Tibial artery (tissue), 4 donors: ENCODE results near the gene GLCE.
"Not testable (repeated sequence)": the region's sequence is repeated elsewhere in the genome, so short reads cannot be mapped to it uniquely, and the experiment has no call there.

Experiments used
- DNase-seq, 2 donors: peaks; one replicate each; pipeline ENCODE4 v3.0.0-alpha.2; 2019
- H3K27ac ChIP-seq, 2 donors: fragments of 200-600 bp; sonication (generic) in 1 of 2; 1 replicate in 1 of 2; 2 replicates in 1 of 2; pipeline ENCODE4 v1.5.1; 2018 to 2019; ENCODE audit warnings: mild to moderate bottlenecking in 1 of 2
- H3K27me3 ChIP-seq, 2 donors: fragments of 200-600 bp; sonication (generic) in 1 of 2; one replicate each; pipeline versions ENCODE4 v1.5.1 to v1.6.0; 2016 to 2019
- H3K36me3 ChIP-seq, 3 donors: fragments of 200-600 bp; sonication (generic) in 2 of 3; one replicate each; pipeline ENCODE4 v1.5.1; 2016 to 2019; ENCODE audit warnings: mild to moderate bottlenecking in 2 of 3
- H3K4me1 ChIP-seq, 4 donors: fragments of 200-600 bp; sonication (generic) in 2 of 4; 1 replicate in 3 of 4; 2 replicates in 1 of 4; pipeline ENCODE4 v1.5.1; 2016 to 2019
- H3K4me3 ChIP-seq, 2 donors: fragments of 200-600 bp; sonication (generic) in 1 of 2; 1 replicate in 1 of 2; 2 replicates in 1 of 2; pipeline ENCODE4 v1.5.1; 2018 to 2019; ENCODE audit warnings: mild to moderate bottlenecking in 2 of 2
- H3K9me3 ChIP-seq, 3 donors: fragments of 200-600 bp; sonication (generic) in 1 of 3; one replicate each; pipeline ENCODE4 v1.5.1; 2016 to 2019
- intact Hi-C: fragments of 100-400 bp; cut with DNase I; formaldehyde crosslinking; loops from one replicate; pipeline ENCODE4 v1.15.0; 2023; ENCODE audit warnings: low total_unique reads
- TF ChIP-seq, protein P1 (sequence below), 2 experiments: fragments of 200-600 bp in 1 of 2; fragments of 450-650 bp in 1 of 2; IDR thresholded peaks; one replicate each; pipeline ENCODE4 v1.5.1; 2017 to 2019; ENCODE audit warnings: antibody characterized with exemption in 2 of 2, mild to moderate bottlenecking in 1 of 2, moderate library complexity in 1 of 2

The GLCE gene

DNA sequence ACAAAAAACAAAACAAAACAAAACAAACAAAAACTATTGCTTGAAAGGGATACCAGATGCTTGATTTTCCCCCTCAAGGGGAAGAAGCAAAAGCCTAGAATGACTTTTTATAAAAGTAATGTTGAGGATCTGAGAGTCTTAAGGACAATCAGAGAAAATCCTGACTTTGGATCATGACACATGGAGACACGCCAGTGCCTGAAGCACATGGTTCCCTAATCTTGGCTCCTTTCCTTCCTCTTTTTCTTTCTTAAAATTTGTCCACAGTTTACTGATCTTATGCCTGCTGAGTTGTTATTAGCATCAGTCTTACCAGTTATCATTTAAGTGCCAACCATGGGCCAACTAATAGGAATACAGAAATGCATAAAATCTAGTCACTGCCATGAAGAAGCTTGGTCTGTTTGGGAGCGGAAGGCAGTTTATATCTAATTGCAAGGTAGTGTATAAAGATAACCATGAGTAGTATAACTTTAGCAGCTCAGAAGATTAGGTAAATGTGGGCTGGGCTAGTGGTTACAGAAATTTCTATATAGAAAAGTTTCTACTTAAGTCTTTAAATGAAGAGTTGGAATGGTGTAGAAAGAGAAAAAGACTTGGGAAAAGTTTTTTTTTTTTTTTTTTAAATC is 6.9 kb downstream of the GLCE start:
- intact Hi-C loops = no loop called here
- Histone ChIP-seq H3K9me3 (no peaks in the 10 kb centered on the region), H3K4me1 (no peaks in the 10 kb centered on the region), H3K27me3 (no peaks in the 10 kb centered on the region), H3K27ac (no peak overlapping the region), H3K4me3 (no peak overlapping the region), H3K36me3 (no peaks in the 10 kb centered on the region)
- TF ChIP-seq, protein P1, sequence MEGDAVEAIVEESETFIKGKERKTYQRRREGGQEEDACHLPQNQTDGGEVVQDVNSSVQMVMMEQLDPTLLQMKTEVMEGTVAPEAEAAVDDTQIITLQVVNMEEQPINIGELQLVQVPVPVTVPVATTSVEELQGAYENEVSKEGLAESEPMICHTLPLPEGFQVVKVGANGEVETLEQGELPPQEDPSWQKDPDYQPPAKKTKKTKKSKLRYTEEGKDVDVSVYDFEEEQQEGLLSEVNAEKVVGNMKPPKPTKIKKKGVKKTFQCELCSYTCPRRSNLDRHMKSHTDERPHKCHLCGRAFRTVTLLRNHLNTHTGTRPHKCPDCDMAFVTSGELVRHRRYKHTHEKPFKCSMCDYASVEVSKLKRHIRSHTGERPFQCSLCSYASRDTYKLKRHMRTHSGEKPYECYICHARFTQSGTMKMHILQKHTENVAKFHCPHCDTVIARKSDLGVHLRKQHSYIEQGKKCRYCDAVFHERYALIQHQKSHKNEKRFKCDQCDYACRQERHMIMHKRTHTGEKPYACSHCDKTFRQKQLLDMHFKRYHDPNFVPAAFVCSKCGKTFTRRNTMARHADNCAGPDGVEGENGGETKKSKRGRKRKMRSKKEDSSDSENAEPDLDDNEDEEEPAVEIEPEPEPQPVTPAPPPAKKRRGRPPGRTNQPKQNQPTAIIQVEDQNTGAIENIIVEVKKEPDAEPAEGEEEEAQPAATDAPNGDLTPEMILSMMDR (IDR thresholded peaks at IDR 0.05) = no peak
- no peak for DNase-seq

DNA sequence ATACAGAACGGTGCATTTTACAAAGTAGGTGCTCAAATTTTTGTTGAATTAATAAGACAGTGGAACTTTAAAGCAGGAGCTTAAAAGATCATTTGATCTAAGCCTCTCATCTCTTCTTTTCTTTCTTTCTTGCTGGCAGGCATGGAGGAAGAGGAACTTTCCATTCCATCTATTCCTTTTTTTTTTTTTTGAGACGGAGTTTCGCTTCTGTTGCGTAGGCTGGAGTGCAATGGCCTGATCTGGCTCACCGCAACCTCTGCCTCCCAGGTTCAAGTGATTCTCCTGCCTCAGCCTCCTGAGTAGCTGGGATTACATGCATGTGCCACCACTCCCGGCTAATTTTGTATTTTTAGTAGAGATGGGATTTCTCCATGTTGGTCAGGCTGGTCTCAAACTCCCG is 7.9 kb downstream of the GLCE start:
- DNase-seq, H3K4me1 ChIP-seq, H3K27ac ChIP-seq, H3K4me3 ChIP-seq, H3K36me3 ChIP-seq, H3K9me3 ChIP-seq, H3K27me3 ChIP-seq, intact Hi-C loops: not testable (repeated sequence)

DNA sequence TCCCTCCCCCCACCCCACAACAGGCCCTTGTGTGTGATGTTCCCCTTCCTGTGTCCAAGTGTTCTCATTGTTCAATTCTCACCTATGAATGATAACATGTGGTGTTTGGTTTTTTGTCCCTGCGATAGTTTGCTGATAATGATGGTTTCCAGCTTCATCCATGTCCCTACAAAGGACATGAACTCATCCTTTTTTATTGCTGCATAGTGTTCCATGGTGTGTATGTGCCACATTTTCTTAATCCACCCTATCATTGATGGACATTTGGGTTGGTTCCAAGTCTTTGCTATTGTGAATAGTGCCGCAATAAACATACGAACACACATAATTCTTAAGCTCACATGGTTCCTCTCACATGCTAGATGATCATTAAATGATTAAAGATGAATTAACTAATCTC is 9.1 kb downstream of the GLCE start:
- H3K27me3 ChIP-seq, H3K36me3 ChIP-seq, H3K4me1 ChIP-seq, H3K9me3 ChIP-seq, intact Hi-C loops, DNase-seq, H3K4me3 ChIP-seq, H3K27ac ChIP-seq: not testable (repeated sequence)

DNA sequence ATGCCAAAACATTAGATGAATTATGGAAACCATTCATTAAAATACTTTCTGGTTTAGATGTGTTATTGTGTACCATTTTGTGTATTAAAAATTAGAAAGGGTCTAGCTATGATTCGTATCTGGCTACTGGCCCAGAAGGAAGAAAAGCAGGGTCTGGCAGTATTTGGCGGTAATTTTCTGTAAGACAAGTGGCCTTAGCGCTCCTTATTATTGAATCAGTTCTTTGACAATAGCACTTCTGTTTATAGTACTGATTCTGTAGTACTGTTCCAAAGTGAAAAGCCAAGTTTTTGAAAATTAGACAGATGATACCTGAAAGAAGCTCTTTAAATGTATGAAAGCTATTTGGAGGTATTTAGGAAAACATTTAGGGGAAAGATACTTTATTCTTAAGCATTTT is 10.2 kb downstream of the GLCE start:
- TF ChIP-seq, protein P1 (IDR thresholded peaks at IDR 0.05) = no peak
- no peaks in the 10 kb centered on the region for H3K4me1 ChIP-seq
- no peaks in the 10 kb centered on the region for H3K36me3 ChIP-seq
- no peaks in the 10 kb centered on the region for H3K27me3 ChIP-seq
- DNase-seq = no peak
- no peaks in the 10 kb centered on the region for H3K9me3 ChIP-seq
- H3K27ac ChIP-seq = no peak overlapping the region
- intact Hi-C loops = no loop called here
- H3K4me3 ChIP-seq = no peak overlapping the region

DNA sequence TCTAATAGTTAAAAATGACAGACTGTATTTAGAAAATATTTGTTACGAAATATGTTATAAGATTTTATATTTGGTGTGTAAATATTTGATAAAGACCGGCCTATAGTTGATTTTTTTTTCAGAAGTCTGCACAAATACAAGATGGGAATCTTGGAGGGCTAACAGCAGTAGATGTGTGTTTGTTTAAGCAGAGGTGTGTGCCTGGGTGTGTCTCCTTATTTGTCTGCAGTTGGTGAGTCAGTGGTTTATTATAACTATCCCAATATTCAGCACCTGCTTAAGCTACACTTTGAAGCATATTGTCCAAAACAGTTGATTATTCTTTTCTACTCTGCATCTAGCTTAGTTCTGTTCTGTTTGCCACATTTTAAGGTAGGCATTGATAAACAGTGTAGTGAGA is 12.4 kb downstream of the GLCE start:
- Histone ChIP-seq H3K4me3 (no peak overlapping the region), H3K27me3 (no peaks in the 10 kb centered on the region), H3K27ac (no peak overlapping the region), H3K4me1 (no peaks in the 10 kb centered on the region), H3K36me3 (no peaks in the 10 kb centered on the region), H3K9me3 (no peaks in the 10 kb centered on the region)
- TF ChIP-seq, protein P1 (IDR thresholded peaks at IDR 0.05) = no peak
- DNase-seq = no peak
- intact Hi-C loops = no loop called here

DNA sequence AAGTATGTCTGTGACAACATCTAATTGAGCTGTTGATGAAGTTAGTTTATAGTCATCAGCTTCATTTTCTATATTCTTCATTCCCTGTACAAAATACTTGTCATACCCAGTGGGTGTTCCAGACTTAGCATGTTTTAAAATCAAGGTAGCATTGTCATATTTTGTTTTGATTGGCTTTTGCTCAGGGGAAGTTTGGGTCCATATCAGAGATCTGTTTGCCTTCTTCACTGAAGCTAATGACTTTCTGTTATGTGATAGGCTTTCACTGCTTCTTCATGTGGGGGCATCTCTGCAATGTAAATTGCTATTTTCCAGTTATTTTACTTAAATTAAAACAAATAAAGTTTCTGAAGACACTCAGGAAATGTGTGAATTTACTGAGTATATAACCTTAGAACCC is 15.1 kb downstream of the GLCE start:
- intact Hi-C loops = no loop called here
- Histone ChIP-seq H3K27me3 (no peaks in the 10 kb centered on the region), H3K4me1 (no peaks in the 10 kb centered on the region), H3K27ac (no peak overlapping the region), H3K9me3 (no peaks in the 10 kb centered on the region), H3K4me3 (no peak overlapping the region), H3K36me3 (no peaks in the 10 kb centered on the region)
- TF ChIP-seq, protein P1 (IDR thresholded peaks at IDR 0.05) = no peak
- DNase-seq = no peak

DNA sequence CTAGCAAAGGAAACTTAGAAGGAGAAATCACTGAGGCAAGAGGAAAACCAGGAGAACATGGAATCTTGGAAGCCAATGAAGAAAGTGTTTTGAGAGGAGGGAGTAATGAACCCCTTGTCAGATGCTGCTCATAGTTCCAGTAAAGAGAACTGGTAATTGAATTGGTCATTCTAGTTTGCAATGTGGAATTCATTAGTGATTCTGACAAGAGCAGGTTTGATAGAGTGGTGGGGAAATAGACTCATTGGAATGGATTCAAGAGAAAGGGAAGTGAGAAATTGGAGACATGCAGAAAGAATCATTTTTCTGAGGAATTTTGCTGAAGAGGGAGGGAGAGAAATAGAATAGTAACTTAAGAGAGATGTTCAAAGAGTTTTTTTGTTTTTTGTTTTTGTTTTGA is 21.0 kb downstream of the GLCE start:
- Histone ChIP-seq H3K36me3 (no peaks in the 10 kb centered on the region), H3K27ac (no peak overlapping the region), H3K9me3 (no peaks in the 10 kb centered on the region), H3K4me3 (no peak overlapping the region), H3K4me1 (no peaks in the 10 kb centered on the region), H3K27me3 (no peaks in the 10 kb centered on the region)
- intact Hi-C loops = no loop called here
- DNase-seq = no peak
- TF ChIP-seq, protein P1 (IDR thresholded peaks at IDR 0.05) = no peak
